GM21528 (cell line): ENCODE results near the gene ETAA1.

Source experiments
- ATAC-seq: cut with Tn5 transposase; IDR thresholded peaks from one replicate; pipeline ENCODE4 v1.9.1; 2021; ENCODE audit warnings: mild to moderate bottlenecking, moderate library complexity; ENCODE audit not compliant: unreplicated experiment, low FRiP score

ETAA1 gene

GRCh38 chr2:67436221-67436620 is 39.1 kb downstream of the ETAA1 start:
- no peak for ATAC-seq

GRCh38 chr2:67437114-67437513 is 40.0 kb downstream of the ETAA1 start:
- ATAC-seq: no peak

- no peak for ATAC-seq
These were observed 41.2 kb downstream of the ETAA1 start for GRCh38 chr2:67438337-67438736.

- no peak for ATAC-seq
These were observed 48.6 kb downstream of the ETAA1 start for GRCh38 chr2:67445652-67446268.

GRCh38 chr2:67446491-67446911 is 49.4 kb downstream of the ETAA1 start:
- no peak for ATAC-seq

GRCh38 chr2:67448648-67449047 is 51.5 kb downstream of the ETAA1 start:
- no peak for ATAC-seq

GRCh38 chr2:67451086-67451832 is 54.1 kb downstream of the ETAA1 start:
- no peak for ATAC-seq

GRCh38 chr2:67453310-67453709 is 56.2 kb downstream of the ETAA1 start:
- ATAC-seq: no peak

- ATAC-seq: no peak
These were observed 58.3 kb downstream of the ETAA1 start for GRCh38 chr2:67455219-67456142.

GRCh38 chr2:67456428-67456827 is 59.3 kb downstream of the ETAA1 start:
- ATAC-seq: no peak

- no peak for ATAC-seq
These were observed 60.6 kb downstream of the ETAA1 start for GRCh38 chr2:67457699-67458098.

- no peak for ATAC-seq
These were observed 62.6 kb downstream of the ETAA1 start for GRCh38 chr2:67459761-67460160.
